Measurements from ENCODE around the gene CDH3. TPM values are rescaled to one million over a fixed set of nuclear protein-coding genes. Genes with fewer than 3 reads are reported as not detected.

Gene CDH3
- total RNA-seq, 1 experiment from 2014 or later, result 2.9 TPM

- DNase-seq (ENCODE audit: low spot score), result no peak
These were observed 6.0 kb downstream of the CDH3 start for GRCh38 chr16:68651136-68651535.

DNA sequence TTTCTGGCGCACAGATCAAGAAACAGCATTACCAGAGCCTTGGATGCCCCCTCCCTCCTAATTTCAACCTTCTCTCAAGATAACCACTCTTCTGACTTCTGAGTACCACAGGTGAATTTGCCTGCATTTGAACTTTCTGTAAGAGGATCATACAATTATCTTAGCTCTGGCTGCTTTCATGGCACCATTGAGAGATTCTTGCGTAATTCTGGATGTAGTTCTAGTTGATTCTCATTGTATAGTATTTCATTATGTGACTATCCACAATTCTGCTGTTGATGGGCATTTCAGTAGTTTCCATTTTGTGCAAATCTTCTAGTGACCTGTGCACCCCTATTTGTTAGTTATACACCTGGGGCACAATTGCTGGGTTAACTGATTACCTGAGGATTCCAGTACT lies 7.5 kb downstream of the CDH3 start:
- DNase-seq (ENCODE audit: low spot score), result no peak

DNA sequence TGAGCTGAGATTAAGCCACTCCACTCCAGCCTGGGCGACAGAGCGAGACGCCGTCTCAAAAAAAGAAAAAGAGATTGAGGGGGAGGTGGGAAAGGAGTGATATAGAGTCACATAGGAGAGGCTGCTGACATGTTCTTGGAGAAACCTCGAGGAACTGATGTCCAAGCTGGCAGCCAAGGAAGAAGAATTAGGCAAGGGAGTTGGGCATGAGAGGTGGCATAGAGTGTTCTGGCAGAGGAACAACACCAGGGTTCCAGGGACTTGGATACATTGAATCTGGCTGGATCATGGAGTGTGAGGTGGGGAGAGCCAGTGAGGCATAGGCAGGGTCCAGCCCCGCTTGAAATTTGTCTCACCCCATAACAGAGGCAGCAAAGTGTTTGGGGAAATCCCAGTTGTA lies 10.7 kb downstream of the CDH3 start:
- DNase-seq (ENCODE audit: low spot score), result no peak

DNA sequence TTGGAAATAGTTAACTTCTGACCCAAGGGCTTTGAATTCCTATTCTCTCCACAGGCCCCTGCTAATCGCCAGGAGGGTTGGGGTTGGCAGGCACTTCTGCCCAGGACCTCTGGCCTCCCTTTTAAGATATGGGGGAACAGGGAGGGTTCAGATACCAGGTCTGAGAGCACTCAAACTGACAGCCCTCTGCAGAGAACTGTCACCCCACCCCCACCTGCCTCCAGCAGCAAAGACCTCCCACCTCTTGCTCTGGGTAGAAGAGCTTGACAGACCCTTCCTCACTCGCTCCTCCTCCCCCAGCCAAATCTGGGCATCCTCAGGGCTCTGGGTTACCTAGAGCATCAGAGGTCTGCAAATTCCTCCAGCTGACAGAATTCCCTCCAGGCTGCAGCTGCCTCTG lies 11.6 kb downstream of the CDH3 start:
- no peak for DNase-seq (ENCODE audit: low spot score)

- peak; percentile 42 for DNase-seq (ENCODE audit: low spot score)
These were observed 13.3 kb downstream of the CDH3 start for GRCh38 chr16:68658341-68658973.

DNA sequence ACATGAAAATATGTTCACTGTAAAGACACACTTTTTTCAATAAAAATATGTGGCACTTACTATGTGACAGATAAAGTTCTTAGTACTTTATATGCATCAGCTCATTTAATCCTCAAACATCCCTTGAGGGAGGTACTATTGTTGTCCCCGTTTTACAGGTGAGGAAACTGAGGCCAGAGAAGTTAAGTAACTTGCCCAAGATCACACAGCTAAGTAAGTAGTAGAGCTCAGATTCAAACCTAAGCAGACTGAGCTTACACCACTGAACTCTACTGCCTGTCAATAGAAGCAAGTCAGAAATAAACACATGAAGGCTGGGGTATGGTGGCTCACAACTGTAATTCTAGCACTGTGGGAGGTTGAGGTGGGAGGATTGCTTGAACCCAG lies 13.9 kb downstream of the CDH3 start:
- no peak for DNase-seq (ENCODE audit: low spot score)

DNA sequence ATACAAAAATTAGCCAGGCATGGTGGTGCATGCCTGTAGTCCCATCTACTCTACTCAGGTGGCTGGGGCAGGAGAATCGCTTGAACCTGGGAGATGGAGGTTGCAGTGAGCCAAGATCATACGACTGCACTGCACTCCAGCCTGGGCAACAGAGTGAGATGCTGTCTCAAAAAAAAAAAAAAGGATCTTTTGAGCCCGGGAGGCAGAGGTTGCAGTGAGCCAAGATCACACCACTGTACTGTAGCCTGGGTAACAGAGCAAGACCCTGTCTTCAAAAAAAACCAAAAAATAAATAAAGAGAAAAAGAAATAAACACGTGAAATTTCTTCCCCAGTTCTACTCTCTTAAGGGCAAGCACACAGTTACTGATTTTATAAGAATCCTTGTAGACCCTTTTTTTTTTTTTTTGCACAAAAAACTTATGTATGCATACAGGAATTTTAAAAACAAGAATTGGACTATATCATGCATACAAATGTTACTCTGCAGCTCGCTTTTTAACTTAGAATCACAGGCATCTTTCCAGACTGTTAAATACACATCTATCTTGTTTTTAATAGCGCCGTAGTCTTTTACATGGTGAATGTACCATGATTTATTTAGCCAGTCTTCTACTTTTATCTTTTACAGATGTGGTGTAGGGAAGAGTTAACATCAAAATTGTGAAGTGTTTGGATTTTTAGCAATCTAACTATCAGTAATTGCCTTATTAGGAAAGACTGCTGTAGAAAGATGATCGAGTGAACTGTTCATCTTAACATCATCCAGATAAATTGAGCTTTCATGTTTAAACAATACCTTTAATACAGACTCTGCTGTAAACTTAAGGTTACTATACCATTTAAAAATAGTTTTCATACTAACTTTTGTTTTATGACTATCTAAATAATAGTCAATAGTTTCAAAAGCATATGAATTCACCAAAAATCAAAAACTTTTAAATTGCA lies 14.6 kb downstream of the CDH3 start:
- no peak for DNase-seq (ENCODE audit: low spot score)

DNA sequence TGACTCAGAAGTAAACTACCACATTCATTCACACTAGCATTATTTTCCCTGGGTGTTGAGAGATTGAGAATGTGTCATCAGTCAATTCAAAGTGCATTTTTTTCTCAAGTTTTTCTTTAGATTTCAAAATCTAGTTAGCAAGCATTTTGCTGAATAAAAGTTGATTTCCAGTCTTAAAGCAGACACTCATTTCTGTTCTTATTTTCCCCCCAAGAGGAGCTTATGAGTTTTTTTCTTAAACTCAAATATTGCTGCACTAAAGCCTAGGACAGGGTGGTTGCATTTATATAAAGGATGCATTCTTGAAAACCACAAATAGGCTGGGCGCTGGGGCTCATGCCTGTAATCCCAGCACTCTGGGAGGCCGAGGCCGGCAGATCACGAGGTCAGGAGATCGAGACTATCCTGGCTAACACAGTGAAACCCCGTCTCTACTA lies 15.3 kb downstream of the CDH3 start:
- no peak for DNase-seq (ENCODE audit: low spot score)

DNA sequence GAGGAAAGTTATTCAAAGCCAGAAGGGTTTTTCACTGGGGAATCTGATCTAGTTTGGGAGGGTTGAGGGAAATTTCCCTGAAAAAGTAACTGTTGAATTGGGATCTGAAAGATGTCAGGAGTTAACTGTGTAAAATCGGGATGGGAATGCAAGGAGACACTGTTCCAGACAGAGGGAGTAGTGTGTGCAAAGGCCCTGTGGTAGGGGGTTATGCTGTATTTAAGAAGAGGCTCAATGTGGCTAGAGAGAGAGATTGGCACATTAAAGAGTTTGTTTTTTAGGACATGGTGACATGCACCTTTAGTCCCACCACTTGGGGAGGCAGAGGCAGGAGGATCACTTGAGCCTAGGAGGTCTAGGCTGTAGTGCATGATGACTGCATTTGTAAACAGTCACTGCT lies 16.9 kb downstream of the CDH3 start:
- DNase-seq (ENCODE audit: low spot score), result no peak

DNA sequence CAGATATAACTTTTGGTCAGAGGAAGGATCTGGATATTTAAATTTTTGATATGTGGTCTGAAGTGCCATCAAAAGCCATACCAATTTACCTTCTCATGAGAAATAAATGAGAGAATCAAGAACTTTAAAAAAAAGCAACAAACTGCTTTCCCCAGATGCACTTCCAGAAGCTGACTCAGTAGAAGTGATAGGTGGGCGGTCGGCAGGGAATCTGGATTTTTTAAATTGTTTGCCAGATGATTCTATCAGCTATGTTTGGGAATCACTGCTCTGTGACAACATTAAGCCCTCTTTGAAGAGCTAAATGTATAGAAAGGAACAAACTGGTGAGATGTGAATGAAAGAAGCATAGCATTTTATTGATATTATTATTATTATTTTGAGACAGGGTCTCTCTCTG lies 19.2 kb downstream of the CDH3 start:
- no peak for DNase-seq (ENCODE audit: low spot score)

DNA sequence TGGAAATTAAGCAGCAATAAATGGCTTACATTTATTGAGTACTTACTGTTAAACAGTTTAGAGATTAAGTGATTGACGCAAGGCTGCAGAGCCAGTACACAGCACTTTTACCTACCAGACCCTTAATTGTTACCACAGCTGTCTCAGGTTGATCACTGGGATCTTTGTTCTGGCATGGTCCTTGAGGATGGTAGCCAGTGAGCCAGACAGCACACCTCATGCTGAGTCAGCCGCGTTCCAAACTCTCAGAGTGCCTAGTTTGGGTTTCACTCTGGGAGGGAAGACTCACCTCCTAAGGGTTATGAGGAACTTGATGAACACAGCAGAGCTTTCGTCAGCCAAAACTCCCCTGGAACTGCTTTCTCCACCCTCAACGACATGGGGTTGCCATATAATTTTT lies 20.4 kb downstream of the CDH3 start:
- DNase-seq (ENCODE audit: low spot score), result no peak

GRCh38 chr16:68668266-68668665 lies 23.2 kb downstream of the CDH3 start:
- no peak for DNase-seq (ENCODE audit: low spot score)

- DNase-seq (ENCODE audit: low spot score), result no peak
These were observed 31.2 kb downstream of the CDH3 start for GRCh38 chr16:68676113-68676860.

- DNase-seq (ENCODE audit: low spot score), result no peak
These were observed 35.9 kb downstream of the CDH3 start for GRCh38 chr16:68681038-68681437.

GRCh38 chr16:68685685-68686478 lies 40.8 kb downstream of the CDH3 start:
- no peak for DNase-seq (ENCODE audit: low spot score)

DNA sequence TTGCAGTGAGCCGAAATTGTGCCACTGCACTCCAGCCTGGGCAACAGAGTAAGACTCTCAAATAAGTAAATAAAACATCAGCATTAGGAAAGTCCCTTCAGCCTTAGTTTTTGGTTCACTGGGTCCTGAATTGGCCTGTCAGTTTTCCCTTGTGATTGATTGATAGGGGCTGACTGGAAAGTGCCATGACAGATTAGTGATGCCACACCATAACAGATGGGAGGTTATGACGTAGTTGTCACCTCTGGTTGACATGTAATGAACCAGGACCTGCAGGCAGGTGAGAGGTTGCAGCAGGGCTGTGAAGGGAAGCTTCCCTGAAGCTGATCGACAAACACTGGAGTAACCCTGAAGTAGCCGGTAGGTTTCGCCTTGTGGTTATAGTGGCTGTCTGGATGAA lies 41.8 kb downstream of the CDH3 start:
- no peak for DNase-seq (ENCODE audit: low spot score)

GRCh38 chr16:68689921-68690320 lies 44.8 kb downstream of the CDH3 start:
- no peak for DNase-seq (ENCODE audit: low spot score)

DNA sequence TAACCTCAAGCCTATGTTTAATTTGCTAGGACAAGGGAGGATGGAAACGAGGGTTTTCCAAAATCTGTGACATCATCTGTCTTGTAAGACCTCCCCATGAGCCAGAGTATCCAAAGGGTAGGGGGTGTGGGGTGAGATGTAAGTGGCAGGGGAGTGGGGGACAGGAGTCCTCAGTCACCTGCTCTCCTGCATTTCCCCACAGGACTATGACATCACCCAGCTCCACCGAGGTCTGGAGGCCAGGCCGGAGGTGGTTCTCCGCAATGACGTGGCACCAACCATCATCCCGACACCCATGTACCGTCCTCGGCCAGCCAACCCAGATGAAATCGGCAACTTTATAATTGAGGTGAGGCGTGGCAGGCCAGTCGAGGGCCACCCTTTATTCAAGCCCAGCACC lies 50.5 kb downstream of the CDH3 start:
- no peak for DNase-seq (ENCODE audit: low spot score)

GRCh38 chr16:68696514-68696913 lies 51.4 kb downstream of the CDH3 start:
- peak; percentile 55 for DNase-seq (ENCODE audit: low spot score)

DNA sequence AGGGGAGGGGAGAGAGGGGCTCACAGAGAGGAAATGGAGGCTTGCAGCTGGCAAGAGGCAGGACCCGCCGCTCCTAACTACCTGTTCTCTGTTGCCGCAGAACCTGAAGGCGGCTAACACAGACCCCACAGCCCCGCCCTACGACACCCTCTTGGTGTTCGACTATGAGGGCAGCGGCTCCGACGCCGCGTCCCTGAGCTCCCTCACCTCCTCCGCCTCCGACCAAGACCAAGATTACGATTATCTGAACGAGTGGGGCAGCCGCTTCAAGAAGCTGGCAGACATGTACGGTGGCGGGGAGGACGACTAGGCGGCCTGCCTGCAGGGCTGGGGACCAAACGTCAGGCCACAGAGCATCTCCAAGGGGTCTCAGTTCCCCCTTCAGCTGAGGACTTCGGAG lies 53.0 kb downstream of the CDH3 start:
- no peak for DNase-seq (ENCODE audit: low spot score)

DNA sequence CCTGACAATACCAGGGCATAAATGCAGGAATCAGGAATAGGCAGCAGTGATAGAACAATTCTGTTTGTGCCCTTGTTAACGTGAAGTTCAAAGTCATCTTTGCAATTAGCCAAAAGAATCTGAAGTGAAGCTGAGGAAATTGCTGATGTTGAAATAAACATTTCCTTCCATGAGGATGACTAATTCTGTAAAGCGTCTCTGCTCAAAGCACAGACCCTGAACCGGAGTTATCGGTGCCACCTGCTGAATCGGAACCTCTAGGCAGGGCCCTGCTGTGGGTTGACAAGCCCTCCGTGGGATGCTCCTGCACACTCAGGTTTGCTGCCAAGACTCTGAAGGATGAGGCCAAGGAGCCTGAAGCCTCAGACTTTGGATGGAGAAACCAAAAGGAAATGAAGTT lies 55.0 kb downstream of the CDH3 start:
- DNase-seq (ENCODE audit: low spot score), result no peak

DNA sequence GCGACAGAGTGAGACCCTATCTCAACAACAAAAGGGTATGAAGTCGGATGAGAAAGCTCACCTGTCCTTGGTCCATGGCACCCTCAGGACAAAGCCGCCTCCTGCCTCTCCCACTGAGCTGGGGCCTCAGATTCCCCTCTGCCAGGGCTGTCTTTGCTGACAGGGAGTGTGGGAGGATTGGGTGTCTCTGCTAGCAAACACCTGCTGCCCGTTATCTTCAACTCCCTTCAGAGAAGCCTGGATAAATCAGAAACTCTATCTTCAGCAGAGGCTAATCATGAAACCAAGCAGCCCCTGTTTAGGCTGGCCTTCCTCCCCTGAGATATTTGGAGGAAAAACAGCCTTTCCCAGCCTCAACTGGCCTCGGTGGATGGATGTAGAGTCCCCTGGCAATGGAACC lies 55.7 kb downstream of the CDH3 start:
- DNase-seq (ENCODE audit: low spot score), result no peak
